Stimulated activated CD8-positive, alpha-beta memory T cell treated with anti-CD3 and anti-CD28 coated beads, Interleukin-15, amount 100 ng/mL, for 48 hours (primary cell): ENCODE data around the gene RASAL1.

Experiments
- DNase-seq, 2 donors: peaks; one replicate each; pipeline ENCODE4 v3.0.0-alpha.2; 2020; ENCODE audit warnings: low read depth in 2 of 2

Gene RASAL1

GRCh38 chr12:113075137-113075683 is 60.4 kb downstream of the RASAL1 start:
- no peak for DNase-seq

- DNase-seq, result no peak
Observed at GRCh38 chr12:113073586-113073985, 62.0 kb downstream of the RASAL1 start.

- DNase-seq, result no peak
Observed at GRCh38 chr12:113072136-113072535, 63.4 kb downstream of the RASAL1 start.

GRCh38 chr12:113071135-113072112 is 64.1 kb downstream of the RASAL1 start:
- DNase-seq, result no peak

GRCh38 chr12:113070117-113070906 is 65.2 kb downstream of the RASAL1 start:
- DNase-seq, result peak; percentile 63 to 74

- no peak for DNase-seq
Observed at GRCh38 chr12:113069751-113070116, 65.8 kb downstream of the RASAL1 start.

- no peak for DNase-seq
Observed at GRCh38 chr12:113069149-113069548, 66.4 kb downstream of the RASAL1 start.

GRCh38 chr12:113067987-113068935 is 67.3 kb downstream of the RASAL1 start:
- no peak for DNase-seq

- no peak for DNase-seq
Observed at GRCh38 chr12:113066813-113067400, 68.7 kb downstream of the RASAL1 start.

GRCh38 chr12:113065126-113066007 is 70.2 kb downstream of the RASAL1 start:
- no peak for DNase-seq

- DNase-seq, result no peak
Observed at GRCh38 chr12:113064395-113065125, 71.0 kb downstream of the RASAL1 start.

GRCh38 chr12:113063396-113064350 is 71.9 kb downstream of the RASAL1 start:
- DNase-seq, result no peak

- no peak for DNase-seq
Observed at GRCh38 chr12:113062502-113063395, 72.8 kb downstream of the RASAL1 start.

- DNase-seq, result no peak
Observed at GRCh38 chr12:113061061-113061694, 74.4 kb downstream of the RASAL1 start.

- no peak for DNase-seq
Observed at GRCh38 chr12:113060336-113060960, 75.1 kb downstream of the RASAL1 start.

- DNase-seq, result peak in 1 of 2 donors; percentile 16
Observed at GRCh38 chr12:113059071-113059595, 76.4 kb downstream of the RASAL1 start.
